Neural progenitor cell (in vitro differentiated cells): Measurements from ENCODE around the gene RB1. TPM values are rescaled to one million over a fixed set of nuclear protein-coding genes. Genes with fewer than 3 reads are reported as not detected.
A peak's percentile ranks its signal among the peaks of the same experiment; 100 is the strongest.

ENCODE experiments used
- DNase-seq: peaks from one replicate; pipeline ENCODE4 v3.0.0-alpha.2; 2016; ENCODE audit warnings: low spot score
- H2AFZ ChIP-seq: fragments of 200-600 bp; sonication (generic); replicated peaks from 2 replicates; pipeline ENCODE4 v1.6.1; 2016; ENCODE audit warnings: antibody characterized with exemption
- H3F3A ChIP-seq: fragments of 200-600 bp; sonication (generic); 2 replicates; pipeline ENCODE4 v1.6.1; 2016; ENCODE audit warnings: antibody characterized with exemption, low read depth
- H3K27ac ChIP-seq: fragments of 200-600 bp; sonication (generic); 2 replicates; pipeline ENCODE4 v1.5.1; 2016; ENCODE audit warnings: mild to moderate bottlenecking
- H3K27me3 ChIP-seq: fragments of 200-600 bp; sonication (generic); 2 replicates; pipeline ENCODE4 v1.6.1; 2016; ENCODE audit warnings: mild to moderate bottlenecking, moderate library complexity
- H3K36me3 ChIP-seq: fragments of 200-600 bp; sonication (generic); 2 replicates; pipeline ENCODE4 v1.5.1; 2016
- H3K4me1 ChIP-seq: fragments of 200-600 bp; sonication (generic); 2 replicates; pipeline ENCODE4 v1.6.1; 2016; ENCODE audit warnings: mixed run types
- H3K4me2 ChIP-seq: fragments of 200-600 bp; sonication (generic); 2 replicates; pipeline ENCODE4 v1.6.1; 2016
- H3K4me3 ChIP-seq: fragments of 200-600 bp; sonication (generic); 2 replicates; pipeline ENCODE4 v1.5.1; 2016
- H3K79me2 ChIP-seq: fragments of 200-600 bp; sonication (generic); 2 replicates; pipeline ENCODE4 v1.6.1; 2016; ENCODE audit warnings: low read depth
- H3K9ac ChIP-seq: fragments of 200-600 bp; sonication (generic); 2 replicates; pipeline ENCODE4 v1.6.1; 2016
- H3K9me3 ChIP-seq: fragments of 200-600 bp; sonication (generic); 2 replicates; pipeline ENCODE4 v1.5.1; 2016; ENCODE audit warnings: low read depth
- H4K20me1 ChIP-seq: fragments of 200-600 bp; sonication (generic); 2 replicates; pipeline ENCODE4 v1.6.1; 2016; ENCODE audit warnings: low read depth
- H3K27ac Mint-ChIP-seq: 3 replicates; pipeline ENCODE4 v1.8.0; 2021; ENCODE audit warnings: mixed read lengths
- H3K27me3 Mint-ChIP-seq: 2 replicates; pipeline ENCODE4 v1.8.0; 2022; ENCODE audit warnings: low read depth, mild to moderate bottlenecking, inconsistent platforms, moderate library complexity, mixed read lengths; ENCODE audit not compliant: insufficient read depth
- H3K36me3 Mint-ChIP-seq: 3 replicates; pipeline ENCODE4 v1.8.0; 2021; ENCODE audit warnings: mixed read lengths
- H3K4me1 Mint-ChIP-seq: 3 replicates; pipeline ENCODE4 v1.8.0; 2021; ENCODE audit warnings: mixed read lengths
- H3K4me3 Mint-ChIP-seq: 3 replicates; pipeline ENCODE4 v1.8.0; 2021; ENCODE audit warnings: mild to moderate bottlenecking, moderate library complexity, mixed read lengths
- H3K9me3 Mint-ChIP-seq: 3 replicates; pipeline ENCODE4 v1.8.0; 2020; ENCODE audit warnings: mixed read lengths
- CTCF ChIP-seq: fragments of 200-600 bp; sonication (generic); IDR thresholded peaks from 2 replicates; pipeline ENCODE4 v1.5.1; 2017; ENCODE audit warnings: antibody characterized with exemption, mild to moderate bottlenecking
- EZH2 ChIP-seq: fragments of 200-600 bp; sonication (generic); IDR thresholded peaks from 2 replicates; pipeline ENCODE4 v1.6.1; 2017; ENCODE audit warnings: antibody characterized with exemption, mild to moderate bottlenecking, moderate library complexity
- EZH2phosphoT487 ChIP-seq: fragments of 200-600 bp; sonication (generic); IDR thresholded peaks from 2 replicates; pipeline ENCODE4 v1.6.1; 2017; ENCODE audit warnings: antibody characterized with exemption
- total RNA-seq: library from RNA; depleted of rRNA; stranded (reverse); fragments of >200 nt; gene quantifications from 2 replicates; pipeline ENCODE4 v1.2.3, GENCODE V29; 2015; ENCODE audit warnings: low replicate concordance

RB1 gene
- total RNA-seq = 27.3 and 39.5 TPM in 2 replicates

DNA sequence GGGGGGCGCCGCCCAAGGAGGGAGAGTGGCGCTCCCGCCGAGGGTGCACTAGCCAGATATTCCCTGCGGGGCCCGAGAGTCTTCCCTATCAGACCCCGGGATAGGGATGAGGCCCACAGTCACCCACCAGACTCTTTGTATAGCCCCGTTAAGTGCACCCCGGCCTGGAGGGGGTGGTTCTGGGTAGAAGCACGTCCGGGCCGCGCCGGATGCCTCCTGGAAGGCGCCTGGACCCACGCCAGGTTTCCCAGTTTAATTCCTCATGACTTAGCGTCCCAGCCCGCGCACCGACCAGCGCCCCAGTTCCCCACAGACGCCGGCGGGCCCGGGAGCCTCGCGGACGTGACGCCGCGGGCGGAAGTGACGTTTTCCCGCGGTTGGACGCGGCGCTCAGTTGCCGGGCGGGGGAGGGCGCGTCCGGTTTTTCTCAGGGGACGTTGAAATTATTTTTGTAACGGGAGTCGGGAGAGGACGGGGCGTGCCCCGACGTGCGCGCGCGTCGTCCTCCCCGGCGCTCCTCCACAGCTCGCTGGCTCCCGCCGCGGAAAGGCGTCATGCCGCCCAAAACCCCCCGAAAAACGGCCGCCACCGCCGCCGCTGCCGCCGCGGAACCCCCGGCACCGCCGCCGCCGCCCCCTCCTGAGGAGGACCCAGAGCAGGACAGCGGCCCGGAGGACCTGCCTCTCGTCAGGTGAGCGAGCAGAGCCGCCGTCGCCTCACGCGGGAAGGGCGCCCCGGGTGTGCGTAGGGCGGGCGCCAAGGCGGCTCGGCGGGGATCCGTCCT is at the start of gene RB1:
Gene RB1 (plus strand): TSS at position 393 of the 784 bp plus-strand sequence. CDS start 162 bp downstream, at position 555.
- Histone ChIP-seq H3K9me3 (no peaks in the 10 kb centered on the region), H3K36me3 (no peaks in the 10 kb centered on the region), H3K9ac (peak within 1 kb of the TSS; percentile 86), H2AFZ (peak within 1 kb of the TSS; percentile 100), H4K20me1 (no peaks in the 10 kb centered on the region), H3K79me2 (peaks cover 29% of the 10 kb centered on the region), H3K4me2 (peak within 1 kb of the TSS; percentile 98), H3K27ac (peak within 1 kb of the TSS; percentile 93), H3K4me3 (peak within 1 kb of the TSS; percentile 93), H3F3A (peaks cover 5% of the 10 kb centered on the region), H3K27me3 (no peaks in the 10 kb centered on the region), H3K4me1 (peaks cover 3% of the 10 kb centered on the region)
- Mint-ChIP-seq H3K27ac (peak within 1 kb of the TSS; percentile 99), H3K9me3 (no peaks in the 10 kb centered on the region), H3K36me3 (peaks cover 6% of the 10 kb centered on the region), H3K27me3 (peaks cover 2% of the 10 kb centered on the region), H3K4me3 (peak within 1 kb of the TSS; percentile 97), H3K4me1 (peaks cover 18% of the 10 kb centered on the region)
- peak; percentile 87 for DNase-seq
- TF ChIP-seq EZH2phosphoT487 (no peak), EZH2 (no peak), CTCF (peak; percentile 5)

DNA sequence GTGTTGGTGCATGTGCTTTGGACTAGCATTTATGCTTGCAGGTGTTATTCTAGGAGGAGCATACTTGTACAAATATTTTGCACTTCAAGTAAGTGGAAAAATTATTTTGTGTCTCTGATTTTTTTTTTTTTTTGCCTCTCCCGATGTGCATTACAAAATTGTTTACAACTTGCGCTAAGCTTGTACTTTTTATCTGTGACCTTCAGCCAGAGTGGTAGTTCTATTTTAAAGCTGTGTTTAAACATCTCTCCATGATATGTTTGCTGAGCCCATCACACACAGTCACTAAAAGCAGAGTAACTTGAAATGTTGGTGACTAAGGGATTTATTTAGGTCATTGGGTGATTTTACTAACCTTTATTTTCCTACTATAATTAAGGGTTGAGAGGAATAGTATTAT is 49.7 kb upstream of the RB1 start:
- H2AFZ ChIP-seq = no peak overlapping the region
- H3K9ac ChIP-seq = no peak overlapping the region
- no peaks in the 10 kb centered on the region for H3K4me1 ChIP-seq
- Mint-ChIP-seq H3K4me1 (no peaks in the 10 kb centered on the region), H3K27me3 (peaks cover 2% of the 10 kb centered on the region), H3K4me3 (no peak overlapping the region), H3K9me3 (no peaks in the 10 kb centered on the region), H3K36me3 (peaks cover 20% of the 10 kb centered on the region), H3K27ac (no peak overlapping the region)
- H3K27ac ChIP-seq = no peak overlapping the region
- no peaks in the 10 kb centered on the region for H3K9me3 ChIP-seq
- no peaks in the 10 kb centered on the region for H3F3A ChIP-seq
- no peak for DNase-seq
- H3K79me2 ChIP-seq = peaks cover 33% of the 10 kb centered on the region
- no peak overlapping the region for H3K4me2 ChIP-seq
- no peaks in the 10 kb centered on the region for H3K27me3 ChIP-seq
- no peaks in the 10 kb centered on the region for H4K20me1 ChIP-seq
- H3K36me3 ChIP-seq = no peaks in the 10 kb centered on the region
- H3K4me3 ChIP-seq = no peak overlapping the region
- TF ChIP-seq EZH2 = no peak
- TF ChIP-seq CTCF = no peak
- TF ChIP-seq EZH2phosphoT487 = no peak

GRCh38 chr13:48255090-48255489 is 48.5 kb upstream of the RB1 start:
- H3K4me1 Mint-ChIP-seq = no peaks in the 10 kb centered on the region
- H3K9me3 ChIP-seq = no peaks in the 10 kb centered on the region
- no peak overlapping the region for H3K4me3 ChIP-seq
- TF ChIP-seq CTCF (no peak), EZH2phosphoT487 (no peak), EZH2 (no peak)
- H3K4me2 ChIP-seq = no peak overlapping the region
- H3F3A ChIP-seq = no peaks in the 10 kb centered on the region
- H3K4me3 Mint-ChIP-seq = no peak overlapping the region
- H3K9ac ChIP-seq = no peak overlapping the region
- no peak overlapping the region for H3K27ac Mint-ChIP-seq
- no peaks in the 10 kb centered on the region for H3K27me3 ChIP-seq
- no peak for DNase-seq
- no peaks in the 10 kb centered on the region for H3K4me1 ChIP-seq
- H4K20me1 ChIP-seq = no peaks in the 10 kb centered on the region
- peaks cover 21% of the 10 kb centered on the region for H3K79me2 ChIP-seq
- H3K27ac ChIP-seq = no peak overlapping the region
- H3K36me3 Mint-ChIP-seq = peaks cover 28% of the 10 kb centered on the region
- H3K9me3 Mint-ChIP-seq = no peaks in the 10 kb centered on the region
- H3K27me3 Mint-ChIP-seq = peaks cover 2% of the 10 kb centered on the region
- H2AFZ ChIP-seq = no peak overlapping the region
- H3K36me3 ChIP-seq = no peaks in the 10 kb centered on the region
